ENCODE measurements around the gene A1CF.

- TF ChIP-seq CTCF (IDR thresholded peaks at IDR 0.05) (no peak), SIN3A (IDR thresholded peaks at IDR 0.05; ENCODE audit: borderline replicate concordance, insufficient read depth, low read depth, low read length) (no peak), POLR2AphosphoS5 (IDR thresholded peaks at IDR 0.05; ENCODE audit: low read depth, low read length) (no peak), REST (IDR thresholded peaks at IDR 0.05; ENCODE audit: insufficient read depth in 1 of 2, low read depth in 2 of 2, low read length in 1 of 2) (no peak)
These were observed 42.2 kb upstream of the A1CF start for GRCh38 chr10:50927522-50928189.

Measured in Panc1 (cell line).